Measurements from ENCODE around the gene CYP17A1.

CYP17A1 gene

GRCh38 chr10:102802920-102803534 lies 34.2 kb downstream of the CYP17A1 start:
- DNase-seq = no peak

- no peak for DNase-seq
These were observed 35.2 kb downstream of the CYP17A1 start for GRCh38 chr10:102801978-102802377.

GRCh38 chr10:102801496-102801895 lies 35.7 kb downstream of the CYP17A1 start:
- no peak for DNase-seq

GRCh38 chr10:102800611-102801335 lies 36.4 kb downstream of the CYP17A1 start:
- DNase-seq = no peak

- no peak for DNase-seq
These were observed 37.3 kb downstream of the CYP17A1 start for GRCh38 chr10:102799691-102800471.

- no peak for DNase-seq
These were observed 40.6 kb downstream of the CYP17A1 start for GRCh38 chr10:102796407-102797176.

- DNase-seq = no peak
These were observed 41.5 kb downstream of the CYP17A1 start for GRCh38 chr10:102795453-102796406.

GRCh38 chr10:102791754-102792395 lies 45.3 kb downstream of the CYP17A1 start:
- DNase-seq = no peak

- DNase-seq = no peak
These were observed 51.4 kb downstream of the CYP17A1 start for GRCh38 chr10:102785818-102786217.

GRCh38 chr10:102783568-102783967 lies 53.6 kb downstream of the CYP17A1 start:
- DNase-seq = no peak

- DNase-seq = no peak
These were observed 54.3 kb downstream of the CYP17A1 start for GRCh38 chr10:102782673-102783551.

GRCh38 chr10:102781921-102782557 lies 55.2 kb downstream of the CYP17A1 start:
- no peak for DNase-seq

GRCh38 chr10:102781090-102781920 lies 55.9 kb downstream of the CYP17A1 start:
- DNase-seq = no peak
